Right hindlimb (tissue), 1 donor: Measurements from ENCODE around the gene ATF7.
"Not testable (repeated sequence)": the region's sequence is repeated elsewhere in the genome, so short reads cannot be mapped to it uniquely, and the experiment has no call there.

Experiments used
- DNase-seq: peaks from one replicate; pipeline ENCODE4 v3.0.0-alpha.2; 2018

Gene ATF7

DNA sequence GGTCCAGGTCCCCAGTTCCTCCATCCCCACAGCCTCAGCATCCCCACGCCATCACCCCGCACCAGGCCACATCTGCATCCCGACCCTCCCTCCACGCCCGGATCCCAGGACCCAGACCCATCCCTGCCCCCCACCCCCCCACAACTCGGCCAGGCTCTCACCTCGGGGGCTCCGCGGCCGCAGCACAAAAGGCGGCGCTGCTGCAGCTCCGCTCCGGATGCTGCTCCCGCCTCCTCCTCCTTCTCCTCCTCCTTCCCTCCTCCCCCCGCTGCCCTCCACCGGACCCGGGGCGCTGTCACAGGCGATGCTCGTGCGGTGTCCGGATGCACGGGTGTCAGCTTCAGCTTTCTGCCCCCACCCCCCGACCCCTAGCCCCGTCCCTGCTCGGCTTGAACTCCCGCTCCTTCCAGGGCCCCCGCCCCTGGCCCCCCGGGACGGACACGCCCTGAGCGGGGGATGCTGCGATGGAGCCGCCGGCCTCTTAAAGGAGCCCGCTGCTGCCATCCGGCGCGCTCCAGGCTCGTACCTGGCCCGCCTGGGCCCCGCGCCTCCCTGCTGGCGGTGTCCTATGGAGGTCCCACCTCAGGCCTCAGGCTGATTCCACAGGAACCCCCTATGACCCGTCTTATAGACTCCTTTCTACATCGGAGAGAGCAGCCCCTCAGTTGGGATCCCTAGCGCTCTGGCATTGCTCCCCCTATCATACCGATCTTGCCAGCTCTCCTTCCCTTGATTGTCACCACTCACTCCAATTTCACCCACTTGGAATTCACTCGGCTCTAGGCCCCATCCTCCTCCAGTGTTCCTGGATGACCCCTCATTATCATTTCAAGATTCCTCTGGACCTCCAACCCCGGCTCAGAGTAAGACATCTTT, 126.7 kb downstream of the ATF7 start, which contains the start of gene MAP3K12:
Gene MAP3K12 (minus strand): TSS at position 193 of the 876 bp plus-strand sequence. CDS start 12,067 bp downstream, outside the sequence.
- DNase-seq, result peak; percentile 84

DNA sequence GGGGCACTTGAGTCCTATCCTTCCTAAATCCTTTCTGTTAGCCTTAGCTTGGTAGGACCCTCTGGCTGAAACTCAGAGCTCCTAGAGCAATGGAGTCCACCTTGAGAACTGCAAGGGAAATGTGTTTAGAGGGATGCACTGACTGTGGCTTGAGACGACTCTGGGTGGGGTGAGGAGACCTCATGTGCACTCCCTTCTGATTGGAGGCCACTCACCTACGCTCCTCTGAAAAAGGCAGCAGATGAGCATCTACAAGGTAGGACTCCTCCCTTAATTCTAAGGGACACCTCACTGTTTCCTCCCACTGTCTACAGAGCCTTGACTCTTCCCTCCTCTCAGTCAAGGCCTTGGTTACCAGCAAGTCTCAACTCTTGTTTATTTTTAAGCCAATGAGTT, 127.9 kb downstream of the ATF7 start:
- no peak for DNase-seq

DNA sequence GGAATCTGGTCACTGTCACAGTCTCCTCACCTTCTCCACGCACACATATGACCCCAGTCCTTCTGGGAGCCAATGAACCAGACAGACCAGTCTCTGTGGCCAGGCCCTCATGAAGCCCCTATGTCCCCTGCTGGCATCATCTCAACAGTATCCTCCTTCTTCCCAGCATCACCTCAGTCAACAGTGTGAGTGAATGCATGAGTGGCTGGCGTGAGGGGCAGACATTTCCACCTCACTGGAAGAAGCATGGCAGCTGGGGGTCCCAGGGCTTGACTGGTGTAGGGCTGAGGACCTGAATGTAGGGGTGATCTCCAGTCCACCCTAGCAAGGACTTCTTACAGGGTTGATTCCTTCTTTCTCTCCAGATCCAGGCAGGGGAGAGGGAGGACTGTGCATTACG, 128.7 kb downstream of the ATF7 start:
- DNase-seq, result no peak

DNA sequence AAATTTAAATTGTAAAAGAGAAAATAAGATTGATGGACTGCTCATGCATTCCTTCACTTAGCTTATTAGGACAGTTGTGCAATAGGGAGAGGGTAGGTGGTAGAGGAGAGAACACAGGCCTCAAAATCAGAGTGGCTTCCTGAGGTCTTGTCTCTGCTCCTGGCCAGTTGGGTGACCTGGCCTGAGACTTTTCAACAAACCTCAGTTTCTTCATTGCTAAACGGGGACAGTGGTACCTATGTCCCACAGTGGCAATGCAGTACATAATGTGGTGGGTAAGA, 129.5 kb downstream of the ATF7 start:
- DNase-seq, result no peak

DNA sequence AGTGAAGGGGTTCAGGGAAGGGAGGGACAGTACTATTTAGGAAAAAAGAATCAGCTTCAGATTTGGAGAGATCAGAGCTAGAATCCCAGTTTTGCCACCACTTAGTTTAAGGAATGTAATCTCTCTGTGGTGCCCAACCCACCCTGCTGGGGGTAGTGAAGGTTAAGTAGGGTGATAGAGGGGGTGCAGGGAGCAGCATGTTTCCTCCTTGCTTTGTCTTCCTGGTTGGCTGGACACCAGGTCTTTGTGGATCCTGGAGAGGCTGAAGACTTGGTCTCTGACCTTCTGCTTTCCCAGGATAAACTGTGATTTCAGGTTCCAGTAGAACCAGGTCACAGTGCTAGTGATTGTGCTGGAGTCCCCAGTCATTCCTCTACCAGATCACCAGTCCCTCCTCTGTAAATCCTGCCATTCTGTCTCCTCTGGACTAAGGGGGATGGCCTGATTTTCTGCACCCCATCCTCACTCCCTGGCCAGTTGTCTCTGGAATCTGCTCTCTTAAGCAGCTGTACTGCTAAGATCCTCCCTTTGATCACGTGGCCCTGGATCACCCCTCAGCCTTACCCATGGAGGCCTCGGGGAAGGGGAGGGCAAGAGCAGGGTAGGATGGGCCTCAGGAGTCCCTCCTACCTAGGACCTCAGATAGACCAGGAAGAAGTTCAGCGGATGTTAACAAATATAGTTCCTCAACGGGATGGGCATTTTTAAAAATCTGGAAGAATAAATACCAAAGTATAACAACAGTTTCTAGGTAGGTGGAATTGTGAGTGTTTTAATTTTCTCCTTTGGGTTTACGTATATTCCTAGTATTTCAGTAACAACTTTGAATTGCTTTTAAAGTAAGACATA, 130.1 kb downstream of the ATF7 start:
- DNase-seq, result peak; percentile 82

DNA sequence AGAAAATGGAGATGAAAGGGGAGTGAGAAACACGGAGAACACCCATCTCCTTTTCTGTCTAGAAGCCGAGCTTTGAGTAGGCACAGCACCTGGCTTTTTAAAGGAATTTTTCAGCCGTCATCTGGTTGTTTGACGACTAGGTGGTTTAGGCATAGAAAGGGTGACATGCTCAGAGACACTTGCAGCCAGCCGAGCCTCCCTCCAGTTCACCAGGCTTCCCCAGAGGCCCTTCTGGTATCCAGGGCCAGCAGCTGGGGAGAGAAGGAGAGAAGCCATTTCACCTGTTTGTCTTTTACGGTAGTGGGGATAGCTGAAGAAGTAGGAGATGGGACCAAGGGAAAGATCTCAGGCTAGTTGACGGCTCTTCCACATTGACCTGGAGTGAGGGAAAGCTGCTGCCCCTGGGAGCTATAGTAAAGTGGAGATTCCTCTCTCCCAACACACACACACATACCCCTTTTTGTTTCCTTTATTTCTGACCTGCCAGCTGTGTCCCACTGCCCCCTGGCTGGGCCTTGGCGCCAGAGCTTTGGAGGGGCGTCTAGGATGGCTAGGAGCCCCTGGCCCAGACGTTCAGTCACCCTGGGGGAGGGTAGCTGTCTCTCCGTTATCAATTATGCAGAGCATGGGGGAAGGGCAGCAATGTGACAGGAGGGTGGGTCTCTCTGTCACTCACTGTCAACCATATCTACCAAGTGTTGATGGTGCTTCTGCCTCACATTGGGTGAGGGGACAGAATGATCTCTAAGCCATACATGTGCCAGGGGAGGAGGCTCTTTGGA, 132.4 kb downstream of the ATF7 start:
- DNase-seq, result no peak

DNA sequence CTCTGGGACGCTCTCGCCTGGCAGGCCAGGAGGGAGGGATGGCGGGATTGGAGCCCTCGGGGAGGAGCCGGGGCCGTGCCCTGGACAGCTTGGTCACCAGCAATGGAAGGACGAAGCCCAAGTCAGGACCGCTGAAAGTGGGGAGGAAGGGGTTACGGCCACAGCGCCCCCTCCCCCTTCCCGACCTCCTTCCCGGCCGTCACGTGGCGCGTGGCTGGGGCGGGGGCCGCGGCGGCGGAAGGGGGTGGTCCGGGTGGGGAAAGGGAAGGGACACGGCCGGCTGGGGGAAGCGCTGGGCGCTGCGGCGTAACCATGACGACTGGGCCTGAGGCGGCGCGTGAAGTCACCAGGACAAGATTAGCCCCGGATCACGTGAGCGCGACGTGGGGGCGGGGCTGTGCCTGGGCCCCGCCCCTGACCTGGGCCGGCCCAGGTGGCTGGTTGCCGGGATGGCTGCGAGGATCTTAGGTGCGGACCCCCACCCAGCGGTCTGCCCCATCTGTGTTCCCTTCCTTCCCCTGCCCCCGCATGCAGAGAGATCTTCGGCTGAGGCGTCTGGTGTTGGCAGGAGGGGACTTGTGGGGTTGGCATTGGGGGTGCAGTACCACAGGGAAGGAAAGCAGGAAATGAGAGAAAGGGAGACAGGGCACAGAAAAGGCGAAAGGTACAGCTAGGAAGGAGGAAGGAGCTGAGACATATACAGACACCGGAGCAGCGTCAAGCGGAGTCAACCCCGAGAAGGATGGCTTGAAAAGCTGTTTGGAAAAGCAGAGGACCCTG, 133.2 kb downstream of the ATF7 start:
- DNase-seq, result peak; percentile 97

DNA sequence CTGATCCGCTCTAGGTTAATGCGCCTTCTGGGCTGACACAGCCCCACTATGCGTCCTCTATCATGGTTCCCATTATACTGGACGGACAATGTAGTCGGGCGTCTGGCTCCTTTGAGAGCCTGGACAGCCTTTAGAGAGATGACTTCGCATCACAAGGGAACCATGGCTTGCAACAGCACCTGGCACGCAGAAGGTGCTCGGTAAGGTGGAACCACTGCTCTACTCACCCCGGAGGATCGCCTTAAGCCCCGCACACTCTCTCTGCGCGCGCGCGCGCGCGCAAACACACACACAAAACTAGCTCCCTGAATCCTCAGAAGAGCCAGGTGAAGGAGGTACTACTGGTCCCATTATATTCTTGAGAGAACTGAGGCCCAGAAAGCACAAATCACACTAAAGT, 134.0 kb downstream of the ATF7 start:
- DNase-seq, result no peak

DNA sequence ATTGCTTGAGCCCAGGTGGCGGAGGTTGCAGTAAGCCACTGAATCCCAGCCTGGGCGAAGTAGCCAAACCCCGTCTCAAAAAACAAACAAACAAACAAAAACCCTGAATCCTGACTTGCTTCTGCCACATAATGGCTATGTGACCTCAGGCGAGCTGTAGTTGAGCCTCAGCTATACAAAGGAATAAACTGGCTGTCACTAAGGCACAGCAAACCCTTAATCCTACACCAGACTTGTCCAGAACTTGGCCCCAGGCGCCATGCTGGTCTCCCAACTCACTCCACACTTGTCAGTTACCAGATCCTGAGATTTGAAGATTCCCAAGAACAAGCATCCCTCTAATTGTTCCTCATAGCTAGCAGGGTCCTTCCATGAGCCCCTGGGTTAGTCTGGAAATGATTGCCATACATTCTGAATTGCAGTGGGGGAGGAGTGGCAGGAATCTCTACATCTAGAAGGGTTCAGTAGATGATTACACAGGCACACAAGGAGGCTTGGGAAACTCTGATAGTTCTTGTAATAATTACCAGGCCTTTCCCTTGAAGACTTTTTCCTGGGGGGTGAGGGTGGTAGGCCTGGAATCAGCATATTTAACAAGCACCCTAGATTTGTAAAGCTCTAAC, 136.8 kb downstream of the ATF7 start:
- DNase-seq, result no peak

DNA sequence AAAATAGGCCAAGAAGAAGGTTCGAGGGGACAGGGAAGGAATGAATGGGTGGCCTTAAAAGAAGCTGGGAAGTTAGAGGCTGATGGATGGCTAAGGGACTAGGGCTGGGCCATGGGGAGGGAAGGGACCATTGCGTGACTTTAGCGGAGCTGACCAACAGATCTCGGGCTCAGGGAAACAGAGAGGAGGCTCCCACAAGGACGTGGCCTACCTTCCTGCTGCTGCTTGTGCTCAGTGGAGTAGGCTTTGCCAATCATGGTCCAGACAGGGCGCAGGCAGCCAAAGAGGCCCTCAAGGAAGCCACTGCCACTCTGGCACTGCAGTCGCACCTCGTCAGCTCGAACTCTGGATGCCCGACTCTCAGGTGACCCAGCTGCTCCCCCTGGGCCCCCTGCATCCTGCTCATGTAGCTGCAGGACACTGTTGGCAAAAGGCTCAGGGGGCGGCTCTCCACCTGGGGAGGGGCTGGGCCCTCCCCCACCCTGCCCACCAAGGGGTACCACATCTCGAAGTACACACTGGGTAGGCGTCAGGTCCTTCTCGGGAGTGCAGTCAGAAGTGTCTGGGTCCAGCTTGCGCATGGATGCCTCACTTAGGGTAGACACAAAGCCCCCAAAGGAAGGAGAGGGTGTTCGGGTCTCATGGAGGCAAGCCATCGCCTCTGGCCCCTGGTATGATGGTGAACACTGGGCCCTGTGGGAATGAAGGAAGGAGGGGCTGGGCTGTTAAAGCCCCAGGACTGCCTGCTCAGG, 139.3 kb downstream of the ATF7 start:
- no peak for DNase-seq

DNA sequence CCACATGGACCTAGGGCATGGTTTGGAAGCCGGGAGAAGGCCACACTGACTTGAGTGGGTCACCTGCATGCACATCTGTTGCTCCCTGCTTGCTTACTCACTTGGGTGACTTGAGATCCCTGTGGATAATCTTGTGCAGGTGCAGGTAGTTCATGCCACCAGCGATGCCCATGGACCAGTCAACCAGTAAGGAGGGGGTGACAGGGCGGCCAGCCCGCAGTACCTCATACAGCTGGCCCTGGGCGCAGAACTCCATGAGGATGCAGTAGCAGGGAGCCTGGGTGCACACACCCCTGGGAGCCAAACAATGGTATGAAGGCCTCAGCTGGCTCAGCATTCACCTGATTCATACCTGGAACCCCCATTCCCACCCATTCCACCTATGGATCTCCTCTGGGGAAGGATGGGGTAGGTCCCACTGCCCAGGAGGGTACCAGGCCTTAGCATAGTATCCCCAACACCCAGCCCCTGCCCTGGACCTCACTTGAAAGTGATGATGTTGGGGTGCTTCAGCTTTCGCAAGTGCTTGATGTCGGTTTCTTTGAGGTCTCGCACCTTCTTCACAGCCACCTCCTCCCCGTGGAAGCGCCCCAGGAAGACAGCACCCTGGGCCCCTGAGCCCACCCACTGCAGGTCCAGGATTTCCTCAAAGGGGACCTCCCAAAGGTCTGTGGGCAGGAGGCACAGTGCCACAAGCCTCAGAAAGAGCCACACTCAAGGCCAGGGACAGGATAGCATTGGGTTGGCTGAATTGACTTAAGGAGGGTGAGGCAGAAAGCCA, 140.0 kb downstream of the ATF7 start:
- DNase-seq, result no peak

DNA sequence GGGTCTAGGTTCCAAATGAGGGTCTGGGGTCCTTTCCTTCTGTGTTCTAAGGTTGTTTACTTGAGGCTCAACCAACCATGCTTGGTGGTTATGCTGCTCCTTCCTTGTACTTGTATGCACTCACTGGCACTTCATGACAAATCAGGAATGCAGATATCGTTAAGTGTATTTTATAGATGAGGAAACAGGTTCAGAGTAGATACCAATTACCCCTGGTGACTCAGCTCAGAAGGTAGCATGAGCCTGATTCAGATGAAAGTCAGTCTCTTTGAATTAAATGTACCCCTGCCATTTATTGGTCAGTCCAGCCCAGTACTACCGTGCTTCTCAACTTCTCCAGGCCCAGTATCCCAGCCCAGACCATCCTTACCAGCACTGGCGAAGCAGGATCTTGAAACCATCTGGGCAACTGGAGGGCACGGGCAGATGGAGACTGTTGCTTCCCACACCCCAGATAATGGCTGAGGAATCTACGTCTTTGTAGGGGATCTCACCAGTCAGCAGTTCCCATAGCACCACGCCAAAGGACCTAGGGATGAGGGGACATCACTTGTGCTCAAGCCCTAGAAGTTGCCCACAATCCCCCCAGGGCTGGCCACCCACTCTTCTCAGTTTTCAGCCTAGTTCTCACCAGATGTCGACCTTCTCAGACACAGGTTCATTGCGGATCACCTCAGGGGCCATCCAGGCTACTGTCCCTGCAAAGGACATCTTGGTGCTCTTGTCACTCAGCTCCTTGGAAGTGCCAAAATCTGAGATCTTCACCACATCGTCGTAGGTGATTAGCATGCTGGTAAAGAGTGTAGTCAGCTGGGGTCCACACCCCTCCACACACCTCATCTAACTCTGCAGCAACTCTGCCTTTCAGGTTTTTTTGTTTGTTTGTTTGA, 141.3 kb downstream of the ATF7 start:
- peak; percentile 14 for DNase-seq

DNA sequence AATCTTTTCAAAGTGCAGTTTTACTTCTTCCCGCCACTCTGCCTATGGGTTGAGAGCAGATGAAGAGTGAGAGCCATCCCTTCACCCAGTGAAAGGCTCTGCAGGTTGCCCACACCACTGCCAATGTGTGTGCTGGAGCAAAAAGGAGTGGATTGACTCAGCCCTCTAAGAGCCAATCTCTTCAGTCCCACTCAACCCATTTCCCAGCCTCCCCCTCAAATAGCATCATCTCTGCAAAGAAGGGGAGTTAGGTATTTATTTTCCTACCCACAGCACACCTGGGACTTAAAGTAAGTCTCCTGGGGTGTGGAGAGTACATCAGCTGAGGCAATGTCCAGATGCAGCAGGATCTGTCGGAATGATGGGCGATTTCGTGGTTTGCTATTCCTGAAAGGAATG, 142.2 kb downstream of the ATF7 start:
- no peak for DNase-seq

DNA sequence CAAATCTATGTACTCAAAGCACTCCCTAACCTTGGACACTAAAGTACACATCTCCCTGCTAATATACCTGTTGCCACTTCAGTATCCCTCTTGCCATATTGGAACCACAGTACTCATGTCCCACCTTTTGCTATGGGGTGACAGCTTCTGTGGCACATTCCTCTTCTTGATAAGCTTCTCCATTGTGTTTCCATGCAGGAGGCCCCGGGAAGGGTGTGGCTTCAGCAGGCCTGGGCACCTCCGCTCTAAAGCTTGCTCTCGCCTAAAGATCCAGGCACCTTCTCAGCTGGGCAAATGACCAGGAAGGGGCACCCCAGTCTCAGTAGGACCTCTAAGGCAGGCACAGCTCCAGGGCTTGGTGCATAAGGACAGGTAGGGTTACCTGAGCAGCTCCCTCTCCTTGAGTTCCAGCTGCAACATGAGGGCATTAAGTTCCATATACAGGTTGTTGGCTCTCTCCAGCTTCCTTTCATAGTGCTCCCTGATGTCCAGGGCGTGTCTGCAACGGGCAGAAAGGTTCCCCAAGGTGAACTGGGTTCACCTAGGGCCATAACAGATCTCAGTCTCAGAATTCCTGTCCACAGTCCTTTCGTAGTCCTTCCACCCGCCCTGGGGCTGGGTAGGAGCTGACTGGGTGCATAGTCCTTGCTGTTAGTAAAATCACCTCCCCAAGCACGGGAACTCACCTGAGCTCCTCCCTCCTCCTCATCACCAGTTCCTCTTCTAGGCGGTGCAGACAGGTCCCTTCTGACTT, 142.8 kb downstream of the ATF7 start:
- DNase-seq, result no peak

DNA sequence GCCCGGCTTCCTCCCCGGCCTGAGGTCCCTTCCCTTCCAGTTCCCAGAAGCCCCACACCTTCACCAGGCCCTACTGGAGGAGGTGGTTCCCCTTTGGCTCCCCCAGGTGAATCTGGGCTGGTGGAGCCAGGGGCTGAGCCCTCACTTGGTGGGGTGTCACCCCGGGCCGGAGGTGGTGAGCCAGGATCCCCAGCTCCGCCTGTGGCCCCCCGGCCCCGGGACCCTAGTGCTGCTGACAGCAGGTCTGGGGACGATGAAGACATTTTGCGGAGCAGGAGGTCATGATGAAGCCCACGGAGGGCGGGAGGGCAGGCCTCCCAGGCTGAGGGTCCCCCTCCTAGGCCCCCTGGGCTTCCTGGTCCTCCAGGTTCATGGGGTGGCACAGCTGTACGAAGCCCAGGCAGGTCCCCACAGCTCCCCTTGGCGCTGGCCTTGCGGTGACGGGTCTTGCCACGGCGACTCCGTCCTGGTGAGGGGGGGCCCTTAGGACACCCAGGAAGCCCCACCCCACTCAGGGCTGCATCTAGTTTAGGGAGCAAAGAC, 143.5 kb downstream of the ATF7 start:
- DNase-seq, result no peak

DNA sequence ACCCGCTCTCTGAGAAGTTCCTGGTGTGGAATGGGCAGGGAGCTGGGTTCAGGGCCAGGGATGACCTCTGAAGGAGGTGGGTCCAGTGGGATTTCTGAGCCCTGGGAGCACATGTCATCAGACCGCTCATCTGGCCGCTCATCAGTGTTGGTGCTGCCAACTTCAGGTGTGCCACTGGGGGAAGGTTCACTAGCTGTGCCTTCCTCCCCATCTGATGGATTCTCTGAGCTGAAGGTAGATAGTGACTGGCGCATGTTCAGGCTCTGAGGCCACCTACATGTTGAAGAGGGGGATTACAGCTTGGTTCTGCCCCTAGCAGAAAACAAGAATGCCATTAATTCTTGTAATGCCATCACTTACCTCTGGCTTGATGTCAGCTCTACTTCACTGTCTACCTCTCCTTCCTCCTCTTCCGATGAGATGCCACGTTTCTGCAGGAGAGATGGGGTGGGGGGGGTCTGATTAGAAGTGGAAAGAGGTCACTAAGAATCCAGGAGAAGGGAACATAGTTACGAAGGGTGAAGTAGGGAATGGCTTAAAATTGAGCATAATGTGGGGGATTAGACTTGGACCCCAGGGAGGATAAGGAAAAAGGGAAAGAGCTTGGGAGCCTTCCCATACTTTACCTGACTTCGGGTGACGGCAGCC, 144.1 kb downstream of the ATF7 start:
- DNase-seq, result no peak

DNA sequence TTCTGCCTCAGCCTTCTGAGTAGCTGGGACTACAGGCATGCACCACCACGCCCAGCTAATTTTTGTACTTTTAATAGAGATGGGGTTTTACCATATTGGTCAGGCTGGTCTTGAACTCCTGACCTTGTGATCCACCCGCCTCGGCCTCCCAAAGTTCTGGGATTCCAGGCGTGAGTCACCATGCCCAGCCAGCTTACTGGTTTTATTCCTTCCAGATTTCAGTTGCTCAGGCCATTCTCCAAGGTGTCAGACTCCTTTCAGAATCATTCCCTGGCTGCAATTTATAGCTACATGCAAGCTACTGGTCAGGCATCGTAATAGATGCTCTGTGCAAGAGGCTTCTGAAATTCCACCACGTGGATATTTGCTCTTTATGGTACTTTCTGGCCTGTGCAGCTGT, 144.7 kb downstream of the ATF7 start:
- DNase-seq, result not testable (repeated sequence)
